ENCODE measurements around the gene ATP8A2. TPM values are rescaled to one million over a fixed set of nuclear protein-coding genes. Genes with fewer than 3 reads are reported as not detected.

The ATP8A2 gene
- total RNA-seq, 4 donors from 2014 or later: not detected

DNA sequence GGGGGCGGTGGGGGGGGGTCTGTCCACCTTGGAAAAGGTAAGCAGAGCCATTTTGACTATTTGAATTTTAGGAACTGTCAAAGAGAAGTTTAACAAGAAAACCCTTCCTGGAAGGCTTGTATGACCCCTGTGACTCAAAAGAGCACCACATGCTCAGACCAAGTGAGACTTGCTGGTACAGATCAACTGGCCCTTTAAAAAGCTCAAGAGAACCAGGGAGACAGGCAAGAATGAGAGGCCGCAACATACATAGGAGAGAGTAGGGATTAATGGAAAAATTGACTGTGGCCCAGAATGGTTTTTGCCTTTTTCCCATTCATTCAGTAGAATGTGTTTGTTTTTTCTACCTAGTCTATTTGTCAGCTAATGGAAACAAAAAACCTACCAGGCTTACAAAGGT, 26.2 kb upstream of the ATP8A2 start:
- intact Hi-C loops (cut with DNase I; ENCODE audit: low total_unique reads): no loop called here
- in situ Hi-C loops (cut with MboI; ENCODE audit: low sequenced_read_pairs in 4 of 4): no loop called here
- DNase-seq (no peak), ATAC-seq (no peak)
- Histone ChIP-seq H3K9me3 (no peaks in the 10 kb centered on the region), H3K4me1 (no peaks in the 10 kb centered on the region), H3K27me3 (no peaks in the 10 kb centered on the region), H3K4me3 (no peak overlapping the region), H3K27ac (no peak overlapping the region), H3K36me3 (peaks cover 0 to 4% of the 10 kb centered on the region in 2 donors)
- no peak for TF ChIP-seq POLR2A (IDR thresholded peaks at IDR 0.05)
- TF ChIP-seq, protein P1, sequence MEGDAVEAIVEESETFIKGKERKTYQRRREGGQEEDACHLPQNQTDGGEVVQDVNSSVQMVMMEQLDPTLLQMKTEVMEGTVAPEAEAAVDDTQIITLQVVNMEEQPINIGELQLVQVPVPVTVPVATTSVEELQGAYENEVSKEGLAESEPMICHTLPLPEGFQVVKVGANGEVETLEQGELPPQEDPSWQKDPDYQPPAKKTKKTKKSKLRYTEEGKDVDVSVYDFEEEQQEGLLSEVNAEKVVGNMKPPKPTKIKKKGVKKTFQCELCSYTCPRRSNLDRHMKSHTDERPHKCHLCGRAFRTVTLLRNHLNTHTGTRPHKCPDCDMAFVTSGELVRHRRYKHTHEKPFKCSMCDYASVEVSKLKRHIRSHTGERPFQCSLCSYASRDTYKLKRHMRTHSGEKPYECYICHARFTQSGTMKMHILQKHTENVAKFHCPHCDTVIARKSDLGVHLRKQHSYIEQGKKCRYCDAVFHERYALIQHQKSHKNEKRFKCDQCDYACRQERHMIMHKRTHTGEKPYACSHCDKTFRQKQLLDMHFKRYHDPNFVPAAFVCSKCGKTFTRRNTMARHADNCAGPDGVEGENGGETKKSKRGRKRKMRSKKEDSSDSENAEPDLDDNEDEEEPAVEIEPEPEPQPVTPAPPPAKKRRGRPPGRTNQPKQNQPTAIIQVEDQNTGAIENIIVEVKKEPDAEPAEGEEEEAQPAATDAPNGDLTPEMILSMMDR (IDR thresholded peaks at IDR 0.05 in 4 of 5, conservative IDR thresholded peaks at IDR 0.05 in 1 of 5): no peak

DNA sequence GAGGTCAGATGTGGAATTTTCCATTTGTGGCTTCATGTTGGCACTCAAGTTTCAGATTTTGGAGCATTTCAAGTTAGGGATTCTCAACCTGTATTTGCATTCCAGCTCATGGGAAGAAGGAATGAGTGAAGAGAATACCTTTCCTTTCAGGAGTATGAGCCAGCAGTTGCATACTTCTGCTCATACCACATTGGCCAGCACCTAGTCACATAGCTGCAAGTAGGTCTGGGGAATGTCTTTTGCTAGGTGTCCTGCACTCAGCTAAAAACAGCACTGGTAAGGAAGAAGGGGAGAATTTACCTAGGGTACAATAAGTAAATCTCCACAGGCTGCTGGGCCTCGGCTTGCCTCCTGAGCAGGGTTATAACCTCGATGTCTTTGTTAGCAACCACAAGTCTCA, 24.6 kb upstream of the ATP8A2 start:
- intact Hi-C loops (cut with DNase I; ENCODE audit: low total_unique reads): no loop called here
- H3K36me3 ChIP-seq: no peaks in the 10 kb centered on the region
- no peak overlapping the region for H3K27ac ChIP-seq
- H3K4me1 ChIP-seq: no peaks in the 10 kb centered on the region
- in situ Hi-C loops (cut with MboI; ENCODE audit: low sequenced_read_pairs in 4 of 4): no loop called here
- H3K4me3 ChIP-seq: no peak overlapping the region
- no peak for TF ChIP-seq POLR2A (IDR thresholded peaks at IDR 0.05)
- TF ChIP-seq, protein P1 (IDR thresholded peaks at IDR 0.05 in 4 of 5, conservative IDR thresholded peaks at IDR 0.05 in 1 of 5): no peak
- DNase-seq (no peak), ATAC-seq (no peak)
- no peaks in the 10 kb centered on the region for H3K27me3 ChIP-seq
- H3K9me3 ChIP-seq: no peaks in the 10 kb centered on the region

DNA sequence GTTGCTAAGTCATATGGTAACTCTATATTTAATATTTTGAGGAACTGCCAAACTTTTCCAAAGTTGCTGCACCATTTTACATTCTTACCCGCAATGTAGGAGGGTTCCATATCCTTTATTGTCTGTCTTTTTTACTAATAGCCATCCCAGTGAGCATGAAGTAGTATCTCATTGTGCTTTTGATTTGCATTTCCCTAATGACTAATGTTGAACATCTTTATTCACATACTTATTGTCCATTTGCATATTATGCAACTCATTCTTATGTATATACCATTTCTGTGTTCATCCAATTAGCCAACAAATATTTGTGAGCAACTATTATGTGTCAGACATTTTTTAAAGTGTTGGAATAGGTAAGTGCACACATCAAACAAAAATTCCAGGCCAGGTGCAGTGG, 20.4 kb upstream of the ATP8A2 start:
- TF ChIP-seq, protein P1 (IDR thresholded peaks at IDR 0.05 in 4 of 5, conservative IDR thresholded peaks at IDR 0.05 in 1 of 5): no peak
- no peak for TF ChIP-seq POLR2A (IDR thresholded peaks at IDR 0.05)
- Histone ChIP-seq H3K27ac (no peak overlapping the region), H3K27me3 (peaks cover 0 to 4% (median 0%) of the 10 kb centered on the region in 3 donors), H3K36me3 (no peaks in the 10 kb centered on the region), H3K4me3 (no peak overlapping the region), H3K9me3 (no peaks in the 10 kb centered on the region), H3K4me1 (no peaks in the 10 kb centered on the region)
- DNase-seq (no peak), ATAC-seq (no peak)
- intact Hi-C loops (cut with DNase I; ENCODE audit: low total_unique reads): no loop called here
- in situ Hi-C loops (cut with MboI; ENCODE audit: low sequenced_read_pairs in 4 of 4): no loop called here

DNA sequence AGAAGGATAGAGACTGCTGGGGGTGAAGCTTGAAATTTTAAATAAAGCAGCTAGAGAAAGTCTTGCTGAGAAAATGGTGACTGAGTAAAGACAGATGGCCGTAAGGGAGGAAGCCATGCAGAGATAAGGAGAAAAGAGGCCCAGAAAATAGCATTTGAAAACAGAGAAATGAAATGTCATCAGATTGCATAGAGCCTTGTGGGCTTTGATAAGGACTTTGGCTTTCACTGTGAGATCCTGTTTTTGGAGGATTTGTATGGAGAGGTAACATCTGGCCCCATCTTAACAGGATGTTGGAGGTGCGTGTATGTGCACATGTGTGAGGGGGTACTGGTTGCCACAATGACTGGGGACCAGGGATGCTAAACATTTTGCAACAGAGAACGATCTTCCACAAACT, 19.5 kb upstream of the ATP8A2 start:
- Histone ChIP-seq H3K4me1 (no peaks in the 10 kb centered on the region), H3K4me3 (no peak overlapping the region), H3K27me3 (peaks cover 0 to 4% (median 0%) of the 10 kb centered on the region in 3 donors), H3K36me3 (no peaks in the 10 kb centered on the region), H3K9me3 (no peaks in the 10 kb centered on the region), H3K27ac (no peak overlapping the region)
- ATAC-seq (no peak), DNase-seq (no peak)
- in situ Hi-C loops (cut with MboI; ENCODE audit: low sequenced_read_pairs in 4 of 4) (no loop called here), intact Hi-C loops (cut with DNase I; ENCODE audit: low total_unique reads) (no loop called here)
- no peak for TF ChIP-seq POLR2A (IDR thresholded peaks at IDR 0.05)
- TF ChIP-seq, protein P1 (IDR thresholded peaks at IDR 0.05 in 4 of 5, conservative IDR thresholded peaks at IDR 0.05 in 1 of 5): no peak

DNA sequence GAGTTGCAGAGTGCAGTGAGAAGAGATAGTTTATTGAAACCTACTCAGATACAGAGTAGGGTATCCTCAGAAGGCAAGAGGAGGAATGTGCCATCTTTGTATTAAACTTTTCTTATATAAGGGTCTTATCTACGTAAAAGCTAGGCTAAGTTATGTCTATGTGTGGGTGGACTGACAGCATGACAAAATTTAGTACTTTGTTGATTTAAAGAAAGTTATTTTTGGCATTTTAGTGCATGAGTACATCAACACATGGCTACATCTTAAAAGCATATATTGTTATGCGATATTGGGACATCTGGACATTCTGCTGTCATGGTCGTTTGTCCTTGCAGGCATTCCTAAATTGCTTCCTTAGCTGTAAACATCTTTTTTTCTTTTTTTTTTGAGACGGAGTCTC, 19.0 kb upstream of the ATP8A2 start:
- H3K4me1 ChIP-seq: no peaks in the 10 kb centered on the region
- ATAC-seq (no peak), DNase-seq (no peak)
- no peaks in the 10 kb centered on the region for H3K9me3 ChIP-seq
- no peak overlapping the region for H3K27ac ChIP-seq
- intact Hi-C loops (cut with DNase I; ENCODE audit: low total_unique reads) (no loop called here), in situ Hi-C loops (cut with MboI; ENCODE audit: low sequenced_read_pairs in 4 of 4) (no loop called here)
- no peak overlapping the region for H3K4me3 ChIP-seq
- H3K36me3 ChIP-seq: no peaks in the 10 kb centered on the region
- H3K27me3 ChIP-seq: peaks cover 0 to 4% (median 0%) of the 10 kb centered on the region in 3 donors
- TF ChIP-seq, protein P1 (IDR thresholded peaks at IDR 0.05 in 4 of 5, conservative IDR thresholded peaks at IDR 0.05 in 1 of 5): no peak
- TF ChIP-seq POLR2A (IDR thresholded peaks at IDR 0.05): no peak
